ENCODE results near the gene ZNF620. TPM values are rescaled to one million over a fixed set of nuclear protein-coding genes. Genes with fewer than 3 reads are reported as not detected.

The ZNF620 gene
- total RNA-seq, 1 experiment from 2014 or later = 27.1 TPM

DNA sequence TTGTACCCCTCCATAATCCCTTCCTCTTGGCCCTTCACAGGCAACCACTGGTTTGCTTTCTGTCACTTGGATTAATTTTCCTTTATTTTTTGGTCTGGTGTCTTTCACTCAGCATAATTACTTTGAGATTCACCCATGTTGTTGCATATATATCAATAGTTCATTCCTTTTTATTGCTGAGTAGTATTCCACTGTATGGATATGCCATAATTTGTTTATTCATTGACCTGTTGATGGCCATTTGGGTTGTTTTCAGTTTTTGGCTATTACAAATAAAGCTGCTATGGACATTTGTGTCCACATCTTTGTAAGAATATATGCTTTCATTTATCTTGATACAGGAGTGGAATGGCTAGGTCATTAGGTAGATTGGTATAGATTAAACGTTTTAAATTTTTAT, 13.0 kb downstream of the ZNF620 start:
- Histone ChIP-seq H2BK120ac (ENCODE audit: low read depth, low read length, poor library complexity, severe bottlenecking) (no peak overlapping the region), H3K4ac (ENCODE audit: low read depth, low read length) (no peak overlapping the region), H4K20me1 (ENCODE audit: control insufficient read depth, insufficient read depth, insufficient read length) (no peaks in the 10 kb centered on the region), H3K23me2 (ENCODE audit: insufficient read length, low read depth, low read length, poor library complexity, severe bottlenecking) (no peaks in the 10 kb centered on the region), H4K91ac (ENCODE audit: insufficient read length, low read depth, low read length) (no peak overlapping the region), H3K18ac (ENCODE audit: insufficient read length, low read depth, low read length) (no peak overlapping the region), H3T11ph (ENCODE audit: low read length) (no peak overlapping the region), H3K79me2 (ENCODE audit: insufficient read depth, low read length) (no peaks in the 10 kb centered on the region), H3K9me3 (ENCODE audit: control insufficient read depth, low read depth, low read length) (no peaks in the 10 kb centered on the region), H3K27ac (ENCODE audit: insufficient read length, low read depth, low read length) (no peak overlapping the region), H3K4me1 (ENCODE audit: insufficient read depth, low read length) (no peaks in the 10 kb centered on the region), H3K56ac (ENCODE audit: insufficient read length, low read depth, low read length) (no peak overlapping the region), H4K8ac (replicated peaks; ENCODE audit: insufficient read length, low read depth, low read length) (no peak overlapping the region), H3K14ac (ENCODE audit: insufficient read depth, low read length) (no peak overlapping the region), H3K23ac (ENCODE audit: insufficient read length, low read depth, low read length) (no peak overlapping the region), H2AK5ac (ENCODE audit: insufficient read length, low read length) (no peak overlapping the region), H2BK15ac (ENCODE audit: low read depth, low read length) (no peak overlapping the region), H2AFZ (ENCODE audit: low read length) (no peak overlapping the region), H2BK5ac (ENCODE audit: insufficient read length, low read length) (no peak overlapping the region), H4K5ac (ENCODE audit: insufficient read length, low read depth, low read length) (no peak overlapping the region), H2BK20ac (ENCODE audit: low read depth, low read length, poor library complexity, severe bottlenecking) (no peak overlapping the region), H3K27me3 (ENCODE audit: insufficient read depth, low read length) (no peaks in the 10 kb centered on the region), H3K9ac (ENCODE audit: extremely low read depth, insufficient read length, low read length) (no peak overlapping the region), H3K4me2 (ENCODE audit: insufficient read depth, insufficient read length, low read length) (no peak overlapping the region), H2BK12ac (ENCODE audit: insufficient read length, low read depth, low read length) (no peak overlapping the region), H3K79me1 (ENCODE audit: insufficient read depth, low read depth, low read length, poor library complexity, severe bottlenecking) (no peaks in the 10 kb centered on the region)
- H3K27me3 Mint-ChIP-seq (ENCODE audit: low read depth) = no peaks in the 10 kb centered on the region; the same call in 1 of the 2 replicates
- no peak overlapping the region for H3K4me3 Mint-ChIP-seq
- no peak for DNase-seq
- TF ChIP-seq, protein P1, sequence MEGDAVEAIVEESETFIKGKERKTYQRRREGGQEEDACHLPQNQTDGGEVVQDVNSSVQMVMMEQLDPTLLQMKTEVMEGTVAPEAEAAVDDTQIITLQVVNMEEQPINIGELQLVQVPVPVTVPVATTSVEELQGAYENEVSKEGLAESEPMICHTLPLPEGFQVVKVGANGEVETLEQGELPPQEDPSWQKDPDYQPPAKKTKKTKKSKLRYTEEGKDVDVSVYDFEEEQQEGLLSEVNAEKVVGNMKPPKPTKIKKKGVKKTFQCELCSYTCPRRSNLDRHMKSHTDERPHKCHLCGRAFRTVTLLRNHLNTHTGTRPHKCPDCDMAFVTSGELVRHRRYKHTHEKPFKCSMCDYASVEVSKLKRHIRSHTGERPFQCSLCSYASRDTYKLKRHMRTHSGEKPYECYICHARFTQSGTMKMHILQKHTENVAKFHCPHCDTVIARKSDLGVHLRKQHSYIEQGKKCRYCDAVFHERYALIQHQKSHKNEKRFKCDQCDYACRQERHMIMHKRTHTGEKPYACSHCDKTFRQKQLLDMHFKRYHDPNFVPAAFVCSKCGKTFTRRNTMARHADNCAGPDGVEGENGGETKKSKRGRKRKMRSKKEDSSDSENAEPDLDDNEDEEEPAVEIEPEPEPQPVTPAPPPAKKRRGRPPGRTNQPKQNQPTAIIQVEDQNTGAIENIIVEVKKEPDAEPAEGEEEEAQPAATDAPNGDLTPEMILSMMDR (conservative IDR thresholded peaks at IDR 0.05) = no peak
- H3K9me3 Mint-ChIP-seq = peaks cover 2 to 3% of the 10 kb centered on the region in 2 experiments; a peak in 3 of 5 replicates
- WGBS (ENCODE audit: extremely low coverage, insufficient read length, low lambda C conversion rate) = 100% methylated on average over 1 of the region's 1 CpG
- H3K4me1 Mint-ChIP-seq = peaks cover 2% of the 10 kb centered on the region in 2 experiments; a peak in 1 of 4 replicates
- peaks cover 25 to 46% (median 46%) of the 10 kb centered on the region in 3 experiments for H3K36me3 Mint-ChIP-seq (ENCODE audit: insufficient read depth in 1 of 3, low read depth in 3 of 3)
- H3K27ac Mint-ChIP-seq = no peak overlapping the region

All from H9 (cell line).